Measurements from ENCODE around the gene NPLOC4. TPM values are rescaled to one million over a fixed set of nuclear protein-coding genes. Genes with fewer than 3 reads are reported as not detected.

NPLOC4 gene
- total RNA-seq, 1 donor from 2014 or later: 87.5 TPM

GRCh38 chr17:81581758-81582157 is 55.2 kb downstream of the NPLOC4 start:
- H3K9me3 ChIP-seq (replicated peaks): no peaks in the 10 kb centered on the region
- peaks cover 40% of the 10 kb centered on the region for H3K4me1 ChIP-seq
- no peak for TF ChIP-seq CTCF (IDR thresholded peaks at IDR 0.05; ENCODE audit: borderline replicate concordance)
- no peak for DNase-seq
- no peaks in the 10 kb centered on the region for H3K27me3 ChIP-seq (ENCODE audit: low read depth)
- peaks cover 78% of the 10 kb centered on the region for H3K36me3 ChIP-seq
- no peak overlapping the region for H3K4me3 ChIP-seq
- intact Hi-C loops (cut with micrococcal nuclease): no loop called here
- no peak overlapping the region for H3K27ac ChIP-seq (replicated peaks)

- TF ChIP-seq CTCF (IDR thresholded peaks at IDR 0.05; ENCODE audit: borderline replicate concordance): no peak
- no peak overlapping the region for H3K27ac ChIP-seq (replicated peaks)
- H3K36me3 ChIP-seq: peaks cover 77% of the 10 kb centered on the region
- no peak overlapping the region for H3K4me3 ChIP-seq
- H3K9me3 ChIP-seq (replicated peaks): no peaks in the 10 kb centered on the region
- no peak for DNase-seq
- peaks cover 48% of the 10 kb centered on the region for H3K4me1 ChIP-seq
- intact Hi-C loops (cut with micrococcal nuclease): no loop called here
- H3K27me3 ChIP-seq (ENCODE audit: low read depth): no peaks in the 10 kb centered on the region
These were observed 56.4 kb downstream of the NPLOC4 start for GRCh38 chr17:81580481-81580880.

GRCh38 chr17:81579821-81580321 is 57.0 kb downstream of the NPLOC4 start:
- Histone ChIP-seq H3K9me3 (replicated peaks) (no peaks in the 10 kb centered on the region), H3K27ac (replicated peaks) (no peak overlapping the region), H3K27me3 (ENCODE audit: low read depth) (no peaks in the 10 kb centered on the region), H3K36me3 (peaks cover 76% of the 10 kb centered on the region), H3K4me3 (no peak overlapping the region), H3K4me1 (peaks cover 48% of the 10 kb centered on the region)
- TF ChIP-seq CTCF (IDR thresholded peaks at IDR 0.05; ENCODE audit: borderline replicate concordance): no peak
- intact Hi-C loops (cut with micrococcal nuclease): no loop called here
- no peak for DNase-seq

- H3K4me1 ChIP-seq: peaks cover 48% of the 10 kb centered on the region
- H3K27me3 ChIP-seq (ENCODE audit: low read depth): no peaks in the 10 kb centered on the region
- H3K27ac ChIP-seq (replicated peaks): no peak overlapping the region
- no peaks in the 10 kb centered on the region for H3K9me3 ChIP-seq (replicated peaks)
- intact Hi-C loops (cut with micrococcal nuclease): no loop called here
- DNase-seq: no peak
- no peak overlapping the region for H3K4me3 ChIP-seq
- no peak for TF ChIP-seq CTCF (IDR thresholded peaks at IDR 0.05; ENCODE audit: borderline replicate concordance)
- H3K36me3 ChIP-seq: peaks cover 71% of the 10 kb centered on the region
These were observed 57.6 kb downstream of the NPLOC4 start for GRCh38 chr17:81579298-81579697.

- no peak for DNase-seq
- H3K27ac ChIP-seq (replicated peaks): no peak overlapping the region
- H3K4me1 ChIP-seq: peaks cover 48% of the 10 kb centered on the region
- TF ChIP-seq CTCF (IDR thresholded peaks at IDR 0.05; ENCODE audit: borderline replicate concordance): no peak
- no peak overlapping the region for H3K4me3 ChIP-seq
- H3K27me3 ChIP-seq (ENCODE audit: low read depth): no peaks in the 10 kb centered on the region
- intact Hi-C loops (cut with micrococcal nuclease): no loop called here
- H3K9me3 ChIP-seq (replicated peaks): no peaks in the 10 kb centered on the region
- H3K36me3 ChIP-seq: peaks cover 70% of the 10 kb centered on the region
These were observed 58.2 kb downstream of the NPLOC4 start for GRCh38 chr17:81578561-81579225.
